Muscle layer of colon (tissue), 2 donors: Measurements from ENCODE around the gene KRT78.

Experiments used
- H3K27ac ChIP-seq: one replicate; pipeline ENCODE4 v1.7.0; 2013; ENCODE audit warnings: low read depth, mild to moderate bottlenecking, low read length, moderate library complexity
- H3K27me3 ChIP-seq, 2 donors: one replicate each; pipeline ENCODE4 v1.7.0; 2013; ENCODE audit warnings: low read length in 2 of 2, mild to moderate bottlenecking in 2 of 2; ENCODE audit not compliant: insufficient read depth in 2 of 2, control insufficient read depth in 1 of 2
- H3K36me3 ChIP-seq: one replicate; pipeline ENCODE4 v1.7.0; 2013; ENCODE audit warnings: mild to moderate bottlenecking, low read length; ENCODE audit not compliant: insufficient read depth
- H3K4me1 ChIP-seq: one replicate; pipeline ENCODE4 v1.7.0; 2013; ENCODE audit warnings: mild to moderate bottlenecking, low read length; ENCODE audit not compliant: insufficient read depth
- H3K4me3 ChIP-seq, 2 donors: one replicate each; pipeline ENCODE4 v1.7.0; 2013; ENCODE audit warnings: low read length in 2 of 2, low read depth in 1 of 2, mild to moderate bottlenecking in 1 of 2, moderate library complexity in 1 of 2
- H3K9ac ChIP-seq: one replicate; pipeline ENCODE4 v1.7.0; 2013; ENCODE audit warnings: low read length
- H3K9me3 ChIP-seq: one replicate; pipeline ENCODE4 v1.7.0; 2013; ENCODE audit warnings: mild to moderate bottlenecking, low read length
- donor health status: abdominal sarcoma.
- donor health status: Adenocarcinoma of cecum.

The KRT78 gene

DNA sequence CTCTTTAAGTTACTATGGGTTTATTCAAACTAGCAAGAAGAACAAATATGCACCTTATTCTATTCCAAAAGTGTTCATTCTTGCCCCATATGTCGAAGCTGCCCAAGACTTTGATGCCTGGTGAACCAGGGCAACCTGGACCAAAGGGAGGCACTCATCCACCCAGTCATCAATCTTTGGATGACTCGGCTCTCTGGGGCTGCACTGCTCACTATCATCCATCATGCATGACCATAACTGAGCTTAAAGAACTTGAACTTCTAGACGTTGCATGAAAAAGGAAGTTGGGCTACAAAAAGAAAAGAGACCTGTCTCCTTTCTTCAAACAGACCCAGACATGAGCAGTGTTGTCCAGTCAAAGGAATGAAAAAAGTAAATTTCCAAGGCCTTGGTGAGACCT, 36.0 kb downstream of the KRT78 start:
- no peaks in the 10 kb centered on the region for H3K9me3 ChIP-seq
- no peak overlapping the region for H3K4me3 ChIP-seq
- H3K36me3 ChIP-seq, result no peaks in the 10 kb centered on the region
- H3K27ac ChIP-seq, result no peak overlapping the region
- H3K4me1 ChIP-seq, result no peaks in the 10 kb centered on the region
- H3K27me3 ChIP-seq, result no peaks in the 10 kb centered on the region
- H3K9ac ChIP-seq, result no peak overlapping the region

- Histone ChIP-seq H3K27me3 (no peaks in the 10 kb centered on the region), H3K9ac (no peak overlapping the region), H3K4me3 (no peak overlapping the region), H3K4me1 (no peaks in the 10 kb centered on the region), H3K9me3 (no peaks in the 10 kb centered on the region), H3K36me3 (no peaks in the 10 kb centered on the region), H3K27ac (no peak overlapping the region)
Observed at GRCh38 chr12:52812073-52812400, 36.8 kb downstream of the KRT78 start.

GRCh38 chr12:52811191-52812072, 37.4 kb downstream of the KRT78 start:
- Histone ChIP-seq H3K9me3 (no peaks in the 10 kb centered on the region), H3K27ac (no peak overlapping the region), H3K4me3 (no peak overlapping the region), H3K4me1 (no peaks in the 10 kb centered on the region), H3K27me3 (no peaks in the 10 kb centered on the region), H3K36me3 (no peaks in the 10 kb centered on the region), H3K9ac (no peak overlapping the region)

DNA sequence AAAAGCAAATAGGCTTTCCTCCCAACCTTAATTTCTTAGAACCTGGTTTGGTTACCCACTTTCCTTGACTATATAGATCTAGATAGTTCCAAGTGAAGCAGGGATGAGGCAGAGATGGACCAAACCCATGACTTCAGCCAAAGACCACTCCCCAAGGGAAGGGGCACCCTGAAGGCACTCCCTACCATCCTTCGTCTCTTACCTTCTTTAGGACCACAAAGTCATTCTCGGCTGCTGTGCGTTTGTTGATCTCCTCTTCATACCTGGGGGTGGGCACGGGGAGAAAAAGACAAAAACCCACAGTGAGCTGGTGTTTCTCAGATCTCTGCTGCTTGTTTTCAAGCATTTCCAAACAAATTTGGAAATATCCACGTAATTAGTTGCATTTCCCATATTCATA, 38.2 kb downstream of the KRT78 start:
- Histone ChIP-seq H3K9ac (no peak overlapping the region), H3K27me3 (no peaks in the 10 kb centered on the region), H3K36me3 (no peaks in the 10 kb centered on the region), H3K4me1 (no peaks in the 10 kb centered on the region), H3K4me3 (no peak overlapping the region), H3K9me3 (no peaks in the 10 kb centered on the region), H3K27ac (no peak overlapping the region)

DNA sequence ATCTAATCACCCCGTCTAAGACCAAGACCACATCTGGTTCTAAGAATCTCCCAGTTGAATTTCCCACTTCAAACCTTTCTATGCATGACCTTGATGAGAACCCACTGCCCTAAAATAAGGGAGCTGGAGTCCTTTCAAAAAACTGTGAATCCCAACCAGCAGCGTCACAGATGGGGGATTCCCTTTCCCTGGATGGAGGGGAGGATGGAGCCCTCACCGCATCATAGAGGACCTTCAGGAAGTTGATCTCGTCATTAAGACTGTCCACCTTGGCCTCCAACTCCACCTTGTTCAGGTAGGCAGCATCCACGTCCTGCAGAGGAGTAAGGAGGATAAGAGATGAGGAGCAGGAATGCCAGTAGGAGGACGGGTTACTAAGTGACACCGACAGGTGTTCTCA, 39.6 kb downstream of the KRT78 start:
- Histone ChIP-seq H3K4me3 (no peak overlapping the region), H3K27me3 (no peaks in the 10 kb centered on the region), H3K9ac (no peak overlapping the region), H3K27ac (no peak overlapping the region), H3K4me1 (no peaks in the 10 kb centered on the region), H3K9me3 (no peaks in the 10 kb centered on the region), H3K36me3 (no peaks in the 10 kb centered on the region)

DNA sequence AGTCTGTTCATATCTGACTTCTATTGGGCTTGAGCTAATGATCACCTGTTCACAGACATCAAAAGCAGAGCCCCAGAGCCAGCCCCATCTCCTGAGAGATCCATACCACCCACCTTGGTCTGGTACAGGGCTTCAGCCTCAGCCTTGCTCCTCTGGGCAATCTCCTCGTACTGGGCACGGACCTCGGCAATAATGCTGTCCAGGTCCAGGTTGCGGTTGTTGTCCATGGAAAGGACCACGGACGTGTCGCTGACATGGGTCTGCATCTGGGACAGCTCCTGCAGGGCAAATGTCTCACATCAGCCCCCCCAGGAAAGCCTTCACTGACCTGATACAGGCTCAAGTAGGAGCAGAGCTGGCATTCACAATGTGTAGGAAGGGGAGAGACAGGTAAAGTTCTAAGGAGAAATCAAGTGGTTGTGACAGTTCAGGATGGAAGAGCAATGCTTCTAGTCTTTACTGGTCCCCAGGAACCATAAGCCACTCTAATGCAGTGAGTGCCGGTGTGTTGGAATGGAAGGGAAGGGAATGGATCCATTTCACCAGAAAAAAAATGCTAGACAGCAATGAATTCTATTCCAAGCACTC, 40.1 kb downstream of the KRT78 start:
- Histone ChIP-seq H3K27ac (no peak overlapping the region), H3K9ac (no peak overlapping the region)

GRCh38 chr12:52807544-52808470, 41.0 kb downstream of the KRT78 start:
- Histone ChIP-seq H3K27me3 (no peaks in the 10 kb centered on the region), H3K36me3 (no peaks in the 10 kb centered on the region), H3K9ac (no peak overlapping the region), H3K4me1 (no peaks in the 10 kb centered on the region), H3K27ac (no peak overlapping the region), H3K9me3 (no peaks in the 10 kb centered on the region), H3K4me3 (no peak overlapping the region)

More for the DNA sequence above, 40.1 kb downstream of the KRT78 start:
- Histone ChIP-seq H3K4me1 (no peaks in the 10 kb centered on the region), H3K27me3 (no peaks in the 10 kb centered on the region), H3K36me3 (no peaks in the 10 kb centered on the region), H3K4me3 (no peak overlapping the region), H3K9me3 (no peaks in the 10 kb centered on the region)

- Histone ChIP-seq H3K9ac (no peak overlapping the region), H3K4me3 (no peak overlapping the region), H3K27ac (no peak overlapping the region), H3K9me3 (no peaks in the 10 kb centered on the region), H3K4me1 (no peaks in the 10 kb centered on the region), H3K36me3 (no peaks in the 10 kb centered on the region), H3K27me3 (no peaks in the 10 kb centered on the region)
Observed at GRCh38 chr12:52806821-52807543, 41.8 kb downstream of the KRT78 start.

- H3K4me1 ChIP-seq, result no peaks in the 10 kb centered on the region
- no peaks in the 10 kb centered on the region for H3K36me3 ChIP-seq
- H3K9me3 ChIP-seq, result no peaks in the 10 kb centered on the region
- H3K27ac ChIP-seq, result no peak overlapping the region
- no peaks in the 10 kb centered on the region for H3K27me3 ChIP-seq
- no peak overlapping the region for H3K4me3 ChIP-seq
- no peak overlapping the region for H3K9ac ChIP-seq
Observed at GRCh38 chr12:52806169-52806811, 42.5 kb downstream of the KRT78 start.

DNA sequence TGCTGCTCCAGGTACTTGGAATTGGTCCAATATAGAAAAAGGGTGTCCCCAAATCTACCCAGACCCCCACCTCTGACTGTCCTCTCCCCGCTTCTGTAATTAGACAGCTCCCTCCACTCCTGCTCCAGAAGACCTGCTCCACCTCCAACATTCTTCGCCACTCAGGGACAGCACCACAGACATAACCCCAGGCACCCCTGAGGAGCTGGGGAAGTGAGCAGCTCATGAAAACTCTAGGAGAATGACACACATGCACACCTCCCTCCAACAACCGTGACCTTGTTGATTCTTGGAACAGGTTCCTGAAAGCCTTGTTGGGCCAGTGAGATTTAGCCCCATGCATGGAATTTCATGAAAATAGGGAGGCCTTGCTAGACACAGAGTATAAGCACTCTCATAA, 43.1 kb downstream of the KRT78 start:
- Histone ChIP-seq H3K4me1 (no peaks in the 10 kb centered on the region), H3K4me3 (no peak overlapping the region), H3K9me3 (no peaks in the 10 kb centered on the region), H3K27me3 (no peaks in the 10 kb centered on the region), H3K9ac (no peak overlapping the region), H3K27ac (no peak overlapping the region), H3K36me3 (no peaks in the 10 kb centered on the region)
